HUES64 (cell line): ENCODE measurements around the gene KAT2B.
"Not testable (repeated sequence)": the region's sequence is repeated elsewhere in the genome, so short reads cannot be mapped to it uniquely, and the experiment has no call there.

Experiments used
- H3K27ac ChIP-seq: 2 replicates; pipeline ENCODE4 v1.7.0; 2013; ENCODE audit warnings: low read depth, low read length, inconsistent platforms
- H3K27me3 ChIP-seq: 2 replicates; pipeline ENCODE4 v1.6.1; 2013; ENCODE audit warnings: mild to moderate bottlenecking, low read length; ENCODE audit not compliant: insufficient read depth
- H3K36me3 ChIP-seq: 2 replicates; pipeline ENCODE4 v1.6.1; 2013; ENCODE audit warnings: mild to moderate bottlenecking, low read length; ENCODE audit not compliant: insufficient read depth
- H3K4me1 ChIP-seq: 2 replicates; pipeline ENCODE4 v1.6.1; 2013; ENCODE audit warnings: mild to moderate bottlenecking, low read length, moderate library complexity; ENCODE audit not compliant: insufficient read depth
- H3K4me3 ChIP-seq: 2 replicates; pipeline ENCODE4 v1.5.1; 2013; ENCODE audit warnings: mild to moderate bottlenecking, low read length, moderate library complexity
- H3K9ac ChIP-seq: 2 replicates; pipeline ENCODE4 v1.6.1; 2013; ENCODE audit warnings: mild to moderate bottlenecking, low read depth, low read length
- H3K9me3 ChIP-seq: 2 replicates; pipeline ENCODE4 v1.6.1; 2013; ENCODE audit warnings: low read depth, low read length; ENCODE audit not compliant: insufficient read depth
- WGBS: fragments of 150-250, 120-280 bp; methylation state at CpG from one replicate; pipeline ENCODE4 v1.1.7; 2013; ENCODE audit warnings: missing lambda C conversion rate; 5-methylcytosine and 5-hydroxymethylcytosine counted together

The KAT2B gene

DNA sequence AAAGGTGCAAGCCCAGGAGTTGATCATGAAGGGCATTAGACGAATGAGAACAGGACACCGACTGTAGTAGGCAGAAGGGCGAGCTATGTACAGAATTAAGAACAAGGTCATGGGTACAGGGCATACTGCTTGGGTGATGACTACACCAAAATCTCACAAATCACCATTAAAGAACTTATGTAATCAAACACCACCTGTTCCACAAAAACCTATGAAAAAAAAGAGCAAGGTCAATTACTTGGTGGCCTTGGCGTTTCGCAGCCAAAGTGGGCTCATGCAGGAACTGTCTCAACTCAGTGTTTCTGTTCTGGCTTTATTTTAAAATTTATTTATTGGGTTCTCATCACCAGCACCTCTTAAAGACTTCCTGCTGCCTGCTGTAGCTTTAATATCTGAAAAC lies 2.1 kb downstream of the KAT2B start:
- peaks cover 22% of the 10 kb centered on the region for H3K27me3 ChIP-seq
- H3K9ac ChIP-seq: no peak overlapping the region
- peaks cover 16% of the 10 kb centered on the region for H3K4me1 ChIP-seq
- H3K27ac ChIP-seq: no peak overlapping the region
- no peak overlapping the region for H3K4me3 ChIP-seq
- no peaks in the 10 kb centered on the region for H3K9me3 ChIP-seq
- 77% methylated on average over 5 of the region's 5 CpGs for WGBS
- H3K36me3 ChIP-seq: no peaks in the 10 kb centered on the region

- Histone ChIP-seq H3K4me3 (no peak overlapping the region), H3K9me3 (no peaks in the 10 kb centered on the region), H3K9ac (no peak overlapping the region), H3K27ac (no peak overlapping the region), H3K4me1 (peaks cover 14% of the 10 kb centered on the region), H3K36me3 (no peaks in the 10 kb centered on the region), H3K27me3 (peaks cover 16% of the 10 kb centered on the region)
- 93% methylated on average over 4 of the region's 4 CpGs for WGBS
Observed at GRCh38 chr3:20043396-20043795, 3.1 kb downstream of the KAT2B start.

DNA sequence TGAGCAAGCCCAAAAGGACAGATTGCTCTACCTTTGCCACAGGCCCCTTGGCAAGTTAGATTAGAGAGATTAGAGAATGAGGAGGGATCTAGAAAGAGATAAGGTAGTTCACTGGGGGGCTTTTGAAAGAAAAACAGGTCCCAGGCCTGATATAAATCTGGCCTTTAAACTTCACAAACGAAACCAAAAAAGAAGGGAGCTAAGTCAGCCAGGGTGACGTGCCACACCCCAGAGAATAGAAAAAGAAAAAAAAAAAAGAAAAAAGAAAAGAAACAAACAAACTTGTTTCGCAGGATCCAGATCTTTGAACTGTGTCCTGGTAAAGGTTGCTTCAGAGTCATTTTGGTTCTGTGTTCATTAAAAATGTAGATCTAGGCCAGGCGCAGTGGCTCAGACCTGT lies 3.6 kb downstream of the KAT2B start:
- 96% methylated on average over 4 of the region's 4 CpGs for WGBS
- no peaks in the 10 kb centered on the region for H3K36me3 ChIP-seq
- H3K4me1 ChIP-seq: peaks cover 10% of the 10 kb centered on the region

GRCh38 chr3:20045141-20045540 lies 4.9 kb downstream of the KAT2B start:
- H3K4me1 ChIP-seq, H3K27me3 ChIP-seq, H3K36me3 ChIP-seq, H3K9me3 ChIP-seq, H3K4me3 ChIP-seq, H3K9ac ChIP-seq, H3K27ac ChIP-seq: not testable (repeated sequence)
- 93% methylated on average over 3 of the region's 3 CpGs for WGBS

More for the DNA sequence above, 3.6 kb downstream of the KAT2B start:
- no peak overlapping the region for H3K27ac ChIP-seq
- H3K4me3 ChIP-seq: no peak overlapping the region
- H3K27me3 ChIP-seq: peaks cover 11% of the 10 kb centered on the region
- H3K9me3 ChIP-seq: no peaks in the 10 kb centered on the region
- H3K9ac ChIP-seq: no peak overlapping the region

DNA sequence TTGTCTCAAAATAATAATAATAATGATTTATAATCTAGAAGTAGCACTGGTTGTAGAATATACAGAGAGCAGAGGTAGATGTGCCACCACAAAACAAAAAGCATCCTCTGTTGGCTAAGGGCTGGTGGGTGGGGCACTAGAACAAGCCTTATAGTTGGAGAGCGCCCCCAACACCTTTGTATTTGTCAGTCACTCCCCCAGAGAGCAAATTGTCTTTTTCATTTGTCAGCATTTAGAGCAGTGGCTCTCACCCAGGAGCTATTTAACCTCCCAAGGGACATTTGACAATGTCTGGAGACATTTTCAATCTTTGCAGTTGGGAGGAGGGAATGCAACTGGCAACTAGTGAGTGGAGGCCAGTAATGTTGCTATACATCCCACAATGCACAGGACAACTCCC lies 6.3 kb downstream of the KAT2B start:
- Histone ChIP-seq H3K36me3 (no peaks in the 10 kb centered on the region), H3K9ac (no peak overlapping the region), H3K27me3 (peaks cover 4% of the 10 kb centered on the region; the same call in 1 of the 2 replicates), H3K27ac (no peak overlapping the region), H3K4me3 (no peak overlapping the region), H3K9me3 (no peaks in the 10 kb centered on the region), H3K4me1 (peaks cover 4% of the 10 kb centered on the region)
- 74% methylated on average over 1 of the region's 1 CpG for WGBS

DNA sequence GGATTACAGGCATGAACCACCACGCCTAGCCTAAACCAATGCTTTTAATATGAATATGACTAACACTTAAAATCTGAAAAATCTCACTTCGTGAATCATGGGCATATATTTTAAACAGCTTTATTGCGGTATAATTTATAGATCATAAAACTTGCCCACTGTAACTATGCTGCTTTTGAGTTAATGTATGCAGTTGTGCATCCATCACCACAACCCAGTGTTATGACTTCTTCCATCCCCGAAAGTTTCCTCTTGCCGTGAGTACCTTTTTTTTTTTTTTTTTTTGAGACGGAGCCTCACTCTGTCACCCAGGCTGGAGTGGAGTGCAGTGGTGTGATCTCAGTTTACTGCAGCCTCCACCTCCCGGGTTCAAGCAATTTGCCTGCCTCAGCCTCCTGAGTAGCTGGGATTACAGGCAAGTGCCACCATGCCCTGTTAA lies 7.1 kb downstream of the KAT2B start:
- no peaks in the 10 kb centered on the region for H3K36me3 ChIP-seq
- H3K4me1 ChIP-seq: no peaks in the 10 kb centered on the region
- no peaks in the 10 kb centered on the region for H3K9me3 ChIP-seq
- no peak overlapping the region for H3K27ac ChIP-seq
- WGBS: 95% methylated on average over 6 of the region's 7 CpGs
- no peak overlapping the region for H3K9ac ChIP-seq
- H3K27me3 ChIP-seq: no peaks in the 10 kb centered on the region
- no peak overlapping the region for H3K4me3 ChIP-seq

DNA sequence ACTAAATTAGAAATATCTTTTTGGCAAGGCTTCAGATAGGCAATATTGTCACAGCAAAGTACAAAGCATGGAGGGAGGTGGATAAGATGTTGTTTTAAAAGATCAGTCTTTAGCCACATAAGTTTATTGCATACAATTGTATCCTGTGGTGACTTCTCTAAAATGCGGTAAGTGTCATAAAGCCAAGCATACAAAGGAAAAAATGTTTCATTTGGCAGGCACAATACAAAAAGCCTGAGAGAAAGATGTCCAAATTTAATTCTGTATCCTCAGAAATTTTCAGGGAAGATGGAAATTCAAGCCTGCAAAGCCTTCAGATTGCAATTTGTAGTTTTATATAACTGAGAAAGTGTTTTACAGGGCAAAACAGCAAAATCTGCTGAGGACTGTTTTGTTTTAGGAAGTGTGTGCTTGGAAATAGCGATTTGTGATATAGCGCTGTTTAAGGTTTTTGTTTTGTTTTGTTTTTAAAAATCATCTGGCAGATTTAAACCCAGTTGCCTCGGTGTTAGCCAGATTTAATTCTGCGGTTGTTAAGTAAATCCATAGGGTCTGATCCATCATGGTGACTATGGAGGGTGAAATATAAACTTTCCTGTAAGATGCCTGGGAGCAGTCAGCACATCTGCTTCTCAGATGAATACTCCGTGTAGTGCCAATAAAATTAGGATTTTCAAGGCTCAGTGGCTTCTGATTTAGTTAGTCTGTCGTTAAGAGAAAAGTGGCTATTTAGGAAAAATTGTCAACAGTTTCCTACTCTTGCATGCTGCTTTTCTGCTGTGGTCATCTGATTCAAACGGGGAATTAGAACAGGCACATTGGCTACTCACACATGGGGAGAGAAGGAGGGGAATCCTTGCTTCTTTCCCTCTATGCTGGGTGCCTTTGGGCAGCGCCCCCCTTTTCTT lies 8.0 kb downstream of the KAT2B start:
- no peak overlapping the region for H3K27ac ChIP-seq
- H3K9me3 ChIP-seq: no peaks in the 10 kb centered on the region
- no peak overlapping the region for H3K4me3 ChIP-seq
- H3K27me3 ChIP-seq: no peaks in the 10 kb centered on the region
- H3K4me1 ChIP-seq: no peaks in the 10 kb centered on the region
- 87% methylated on average over 9 of the region's 9 CpGs for WGBS
- no peak overlapping the region for H3K9ac ChIP-seq
- no peaks in the 10 kb centered on the region for H3K36me3 ChIP-seq

DNA sequence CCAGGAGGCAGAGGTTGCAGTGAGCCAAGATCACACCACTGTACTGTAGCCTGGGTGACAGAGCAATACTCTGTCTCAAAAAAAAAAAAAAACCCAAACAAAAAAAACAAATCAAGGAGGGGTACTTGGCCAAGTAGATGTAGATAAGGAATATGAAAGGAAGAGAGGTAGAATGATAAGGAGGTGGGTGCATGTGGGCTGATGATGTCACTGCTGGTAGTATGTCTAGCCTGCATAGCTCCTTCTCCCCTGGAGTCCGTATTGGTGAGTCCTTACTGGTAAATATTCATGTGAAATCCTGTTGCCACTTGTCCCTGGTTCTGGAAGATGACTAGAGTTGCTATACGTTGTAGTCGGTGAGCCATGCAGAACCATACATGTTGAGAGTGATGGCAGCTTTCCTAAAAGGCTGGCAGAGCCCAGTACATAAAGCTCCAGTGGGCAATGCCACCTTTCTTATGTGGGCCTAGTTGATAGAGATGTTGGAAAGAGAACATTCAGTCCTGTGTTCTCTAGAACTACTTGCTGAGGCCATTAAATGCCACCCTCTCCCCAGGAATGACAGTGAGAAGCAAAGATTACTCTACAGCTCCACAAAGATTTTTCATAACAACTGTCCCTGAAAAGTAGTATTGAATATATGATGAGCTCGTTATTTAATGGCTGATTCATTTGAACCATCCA lies 11.0 kb downstream of the KAT2B start:
- no peak overlapping the region for H3K27ac ChIP-seq
- H3K9ac ChIP-seq: no peak overlapping the region
- no peaks in the 10 kb centered on the region for H3K9me3 ChIP-seq
- no peaks in the 10 kb centered on the region for H3K4me1 ChIP-seq
- 91% methylated on average over 3 of the region's 4 CpGs for WGBS
- H3K4me3 ChIP-seq: no peak overlapping the region
- no peaks in the 10 kb centered on the region for H3K36me3 ChIP-seq
- H3K27me3 ChIP-seq: no peaks in the 10 kb centered on the region

- no peak overlapping the region for H3K27ac ChIP-seq
- H3K27me3 ChIP-seq: no peaks in the 10 kb centered on the region
- no peaks in the 10 kb centered on the region for H3K4me1 ChIP-seq
- no peaks in the 10 kb centered on the region for H3K36me3 ChIP-seq
- 94% methylated on average over 7 of the region's 7 CpGs for WGBS
- H3K4me3 ChIP-seq: no peak overlapping the region
- no peak overlapping the region for H3K9ac ChIP-seq
- no peaks in the 10 kb centered on the region for H3K9me3 ChIP-seq
Observed at GRCh38 chr3:20052851-20053250, 12.6 kb downstream of the KAT2B start.

GRCh38 chr3:20054549-20054987 lies 14.3 kb downstream of the KAT2B start:
- WGBS: 92% methylated on average over 4 of the region's 4 CpGs
- Histone ChIP-seq H3K9ac (no peak overlapping the region), H3K36me3 (no peaks in the 10 kb centered on the region), H3K27ac (no peak overlapping the region), H3K4me1 (no peaks in the 10 kb centered on the region), H3K27me3 (no peaks in the 10 kb centered on the region), H3K9me3 (no peaks in the 10 kb centered on the region), H3K4me3 (no peak overlapping the region)

- Histone ChIP-seq H3K4me1 (no peaks in the 10 kb centered on the region), H3K27ac (no peak overlapping the region), H3K9ac (no peak overlapping the region), H3K9me3 (no peaks in the 10 kb centered on the region), H3K4me3 (no peak overlapping the region), H3K27me3 (no peaks in the 10 kb centered on the region), H3K36me3 (no peaks in the 10 kb centered on the region)
- WGBS: 84% methylated on average over 10 of the region's 10 CpGs
Observed at GRCh38 chr3:20055020-20055775, 15.0 kb downstream of the KAT2B start.
